ENCODE data around the gene PTPRN2.

DNA sequence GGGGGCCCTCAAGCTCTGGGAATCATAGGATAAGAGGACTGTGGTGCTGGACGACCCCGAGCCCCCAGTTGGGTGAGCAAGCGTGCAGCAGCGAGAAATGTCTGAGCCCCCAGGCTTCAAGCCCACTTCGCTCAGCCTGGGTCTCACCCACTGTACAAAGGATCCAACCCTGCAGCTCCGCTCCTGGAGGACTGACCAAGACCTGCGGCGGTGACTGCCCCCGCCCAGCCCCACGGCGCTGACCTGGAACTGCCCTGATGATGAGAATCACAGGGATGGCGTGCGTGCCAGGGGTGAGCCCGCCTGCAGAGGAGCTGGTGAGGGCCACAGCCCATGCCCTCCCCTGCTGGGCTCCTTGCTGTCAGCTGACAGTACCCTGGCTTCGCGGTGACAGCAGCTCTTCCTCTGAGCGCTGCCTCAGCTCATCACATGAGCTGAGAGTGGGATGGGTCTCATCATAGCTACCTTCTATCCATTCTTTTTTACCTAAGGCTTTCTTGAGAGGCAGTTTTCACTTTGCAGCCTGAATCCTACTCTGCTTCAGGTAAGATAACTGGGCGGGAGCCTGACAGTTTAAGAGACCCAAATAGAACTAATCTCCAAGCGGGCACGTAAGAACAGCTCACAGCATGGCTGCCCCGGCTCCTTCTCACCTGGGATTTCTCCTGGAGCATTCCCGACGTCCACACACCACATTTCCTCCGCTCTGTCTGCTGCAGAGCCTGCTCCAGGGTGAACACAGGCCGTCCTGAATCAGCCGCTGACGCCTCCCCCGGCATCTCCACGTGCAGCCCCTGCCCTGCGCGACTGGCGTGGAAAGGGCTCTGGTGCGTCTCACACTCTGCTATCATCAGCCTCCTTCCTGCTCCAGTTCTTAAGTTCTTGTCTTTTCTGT is 329.9 kb downstream of the PTPRN2 start:
- TF ChIP-seq POLR2A (IDR thresholded peaks at IDR 0.05) = no peak
- no peak for TF ChIP-seq CTCF (IDR thresholded peaks at IDR 0.05)

All from sigmoid colon (tissue), 3 donors.